ENCODE results near the gene ING2.

ING2 gene

GRCh38 chr4:183499801-183500200 is 5.1 kb upstream of the ING2 start:
- DNase-seq (ENCODE audit: low read depth), result no peak

- no peak for DNase-seq (ENCODE audit: low read depth)
Observed at GRCh38 chr4:183503497-183504063, 1.3 kb upstream of the ING2 start.

- DNase-seq (ENCODE audit: low read depth), result peak; percentile 98
Observed at GRCh38 chr4:183504064-183504929, 561 bp upstream of the ING2 start.

GRCh38 chr4:183505611-183506388 is 942 bp downstream of the ING2 start:
- peak; percentile 74 for DNase-seq (ENCODE audit: low read depth)

- DNase-seq (ENCODE audit: low read depth), result no peak
Observed at GRCh38 chr4:183506389-183506735, 1.5 kb downstream of the ING2 start.

DNA sequence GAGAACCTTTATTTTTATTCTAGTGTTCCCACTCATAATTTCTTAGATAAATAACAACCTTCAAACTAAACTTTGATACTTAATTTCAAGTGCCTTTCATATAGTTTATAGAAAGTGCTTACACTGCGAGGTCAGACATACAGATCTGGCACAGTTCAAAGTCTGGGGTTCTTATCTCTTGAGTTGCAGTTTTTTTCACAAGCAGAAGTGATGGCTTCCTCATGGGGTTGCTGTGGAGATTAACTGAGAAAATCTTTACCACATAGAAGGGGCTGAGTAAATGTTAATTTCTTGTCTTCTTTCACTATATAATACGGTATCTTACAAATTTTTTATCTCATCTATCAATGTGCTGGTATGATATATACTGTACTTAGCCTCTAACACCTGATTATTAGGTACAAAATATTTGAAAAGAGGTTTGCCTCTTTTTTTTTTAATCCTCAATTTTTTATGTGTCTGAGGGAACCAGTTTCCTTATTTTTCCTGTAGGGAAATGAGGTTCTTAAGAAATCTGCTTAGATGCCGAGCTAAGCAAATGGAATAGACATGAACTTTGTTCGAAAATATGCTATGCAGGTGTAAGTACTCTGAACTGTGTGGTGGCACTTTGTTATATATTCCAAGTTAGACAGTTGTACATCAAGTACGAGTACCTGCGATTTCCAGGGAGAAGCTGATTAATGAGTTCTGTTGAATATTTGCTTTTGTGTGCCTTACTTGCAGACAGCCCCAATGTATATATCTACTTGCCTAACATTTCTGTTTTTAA is 3.3 kb downstream of the ING2 start:
- DNase-seq (ENCODE audit: low read depth), result no peak

GRCh38 chr4:183508697-183509335 is 4.0 kb downstream of the ING2 start:
- DNase-seq (ENCODE audit: low read depth), result no peak

- DNase-seq (ENCODE audit: low read depth), result no peak
Observed at GRCh38 chr4:183515411-183515810, 10.6 kb downstream of the ING2 start.

DNA sequence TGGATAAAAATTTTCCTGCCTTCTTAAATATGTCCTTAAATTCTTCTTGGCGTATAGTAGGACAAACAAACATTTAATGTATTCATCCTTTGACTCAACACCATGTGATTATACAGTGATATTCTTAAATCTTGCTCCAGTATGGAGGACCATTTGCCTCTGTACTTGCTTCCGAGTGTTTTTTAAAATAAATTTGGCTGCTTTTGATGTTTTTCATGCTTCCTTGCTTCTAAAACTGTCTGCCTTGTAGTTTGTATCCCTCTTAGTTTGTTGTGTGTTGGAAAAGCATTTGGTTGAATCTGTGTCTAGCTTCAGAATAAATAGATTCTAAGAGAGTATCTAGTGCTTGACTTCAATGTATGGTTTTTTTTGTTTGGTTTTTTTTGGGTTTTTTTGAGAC is 12.3 kb downstream of the ING2 start:
- DNase-seq (ENCODE audit: low read depth), result no peak

GRCh38 chr4:183517781-183518180 is 12.9 kb downstream of the ING2 start:
- DNase-seq (ENCODE audit: low read depth), result no peak

DNA sequence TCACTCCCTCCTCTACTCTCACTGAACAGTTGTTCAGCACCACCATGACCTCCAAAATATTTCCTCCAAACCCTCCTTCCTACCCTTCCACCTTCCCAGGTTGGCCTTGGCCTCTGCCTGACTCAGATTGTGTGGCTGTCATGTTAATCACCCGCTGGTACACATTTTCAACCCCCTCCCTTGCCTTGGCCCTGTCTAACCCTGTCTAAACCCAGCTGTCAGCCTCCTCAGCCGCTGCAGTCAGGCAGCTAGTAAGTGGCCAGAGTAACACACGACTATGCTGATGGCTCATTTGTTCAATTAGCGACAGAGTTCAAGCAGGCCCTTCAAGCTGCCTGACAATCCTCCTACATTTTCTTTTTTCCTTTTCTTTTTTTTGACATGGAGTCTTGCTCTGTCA is 18.0 kb downstream of the ING2 start:
- no peak for DNase-seq (ENCODE audit: low read depth)

GRCh38 chr4:183527326-183527725 is 22.5 kb downstream of the ING2 start:
- no peak for DNase-seq (ENCODE audit: low read depth)

DNA sequence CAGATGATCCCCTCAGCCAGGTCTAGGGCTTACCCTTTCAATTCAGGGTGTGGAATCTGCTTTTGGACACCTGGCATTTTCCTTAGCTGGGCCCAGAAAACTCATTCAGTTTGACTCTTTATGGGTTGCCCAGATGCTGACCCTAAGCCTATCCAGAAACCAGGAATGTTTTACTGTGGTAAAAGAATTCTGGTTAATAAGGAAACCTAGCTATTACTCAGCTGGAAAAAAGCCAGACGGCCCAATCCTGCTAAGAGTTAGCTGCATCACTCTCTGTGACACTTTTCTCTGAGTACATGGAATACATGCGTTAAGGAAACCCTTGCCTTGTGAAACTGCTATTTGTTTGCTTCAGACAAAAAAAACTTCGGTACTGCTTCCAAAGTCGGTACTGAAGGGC is 28.0 kb downstream of the ING2 start:
- DNase-seq (ENCODE audit: low read depth), result no peak

DNA sequence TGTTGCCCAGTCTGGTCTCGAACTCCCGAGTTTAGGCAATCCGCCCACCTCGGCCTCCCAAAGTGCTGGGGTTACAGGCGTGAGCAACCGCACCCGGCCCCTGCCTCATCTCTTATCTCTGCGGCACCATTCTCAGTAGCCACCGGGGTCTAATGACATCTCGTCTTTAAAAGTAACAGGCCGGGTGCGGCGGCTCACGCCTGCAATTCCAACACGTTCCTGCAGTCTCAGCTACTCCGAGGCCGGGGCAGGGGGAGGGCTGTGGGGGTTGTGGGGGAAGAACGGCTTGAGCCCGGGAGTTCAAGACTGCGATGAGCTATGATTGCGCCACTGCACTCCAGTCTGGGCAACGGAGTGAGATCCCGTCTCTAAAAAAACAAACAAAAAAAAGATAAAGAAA is 28.8 kb downstream of the ING2 start:
- no peak for DNase-seq (ENCODE audit: low read depth)

- DNase-seq (ENCODE audit: low read depth), result no peak
Observed at GRCh38 chr4:183540410-183541009, 35.7 kb downstream of the ING2 start.

DNA sequence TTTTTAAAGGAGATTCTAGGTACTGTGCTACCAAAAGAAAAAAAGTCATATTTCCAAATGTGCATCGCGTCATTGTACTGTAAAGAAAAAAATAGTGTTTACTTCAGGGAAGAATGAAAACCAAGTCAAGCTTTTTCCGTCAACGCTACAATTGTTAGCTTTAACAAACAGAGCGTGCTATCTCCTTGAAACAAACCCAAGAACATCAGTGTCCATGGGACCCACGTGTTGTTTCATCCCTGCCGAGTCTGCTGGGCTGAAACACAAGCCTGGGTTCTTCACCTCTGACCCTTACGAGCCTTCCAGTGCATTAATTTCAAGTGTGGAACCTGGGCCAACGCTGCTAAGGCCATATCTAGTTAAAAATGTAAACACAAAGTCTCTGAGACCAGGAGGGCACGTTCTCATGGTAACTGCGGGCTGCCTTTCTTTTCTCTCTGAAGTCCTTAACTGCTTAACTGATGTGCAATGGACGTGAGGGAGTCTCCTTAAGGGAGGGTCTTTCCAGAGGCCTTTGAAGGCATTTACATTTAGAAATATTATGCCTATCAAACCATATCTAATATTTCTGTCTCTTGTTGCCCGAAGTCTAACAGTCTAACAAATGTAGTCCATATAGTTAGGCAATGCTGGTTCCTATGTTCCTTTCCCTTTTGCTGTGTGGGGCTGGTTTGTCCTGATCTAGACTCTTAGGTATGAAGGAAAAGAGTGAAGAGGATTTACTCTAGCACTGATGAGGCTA is 36.3 kb downstream of the ING2 start:
- no peak for DNase-seq (ENCODE audit: low read depth)

DNA sequence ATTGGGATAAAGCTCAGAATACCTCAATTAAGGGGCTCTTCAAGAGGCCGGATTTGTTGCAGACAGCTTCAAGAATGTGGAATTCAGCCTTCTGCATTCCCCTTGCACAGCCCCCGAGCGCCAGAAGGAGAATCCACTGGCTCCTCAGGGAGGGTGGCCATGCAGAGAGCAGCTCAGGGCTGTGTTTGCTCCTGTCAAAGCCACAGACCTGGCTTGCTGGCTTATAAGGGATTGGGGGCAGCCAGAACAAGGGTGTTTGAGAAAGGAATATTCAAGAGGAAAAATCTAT is 36.8 kb downstream of the ING2 start:
- no peak for DNase-seq (ENCODE audit: low read depth)

DNA sequence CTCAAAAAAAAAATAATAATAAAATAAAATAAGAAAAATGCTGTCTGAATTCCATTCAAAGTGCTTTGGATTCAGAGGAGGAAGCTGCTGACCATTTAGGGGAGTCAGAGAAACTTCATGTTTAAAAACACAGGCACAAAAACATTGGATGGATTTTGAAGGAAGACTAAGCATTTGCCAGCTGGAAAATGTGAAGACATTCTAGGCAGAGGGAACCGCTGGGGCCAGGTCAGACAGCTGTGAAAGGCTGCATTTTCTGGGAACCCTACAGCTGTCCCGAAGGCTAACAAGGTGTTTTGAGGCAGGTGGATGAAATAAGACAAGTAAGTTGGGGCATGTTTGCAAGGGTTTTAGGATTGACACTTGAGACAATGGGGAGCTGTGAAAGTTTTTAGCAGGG is 38.6 kb downstream of the ING2 start:
- no peak for DNase-seq (ENCODE audit: low read depth)

- no peak for DNase-seq (ENCODE audit: low read depth)
Observed at GRCh38 chr4:183544109-183544508, 39.3 kb downstream of the ING2 start.

GRCh38 chr4:183546376-183546775 is 41.5 kb downstream of the ING2 start:
- no peak for DNase-seq (ENCODE audit: low read depth)

DNA sequence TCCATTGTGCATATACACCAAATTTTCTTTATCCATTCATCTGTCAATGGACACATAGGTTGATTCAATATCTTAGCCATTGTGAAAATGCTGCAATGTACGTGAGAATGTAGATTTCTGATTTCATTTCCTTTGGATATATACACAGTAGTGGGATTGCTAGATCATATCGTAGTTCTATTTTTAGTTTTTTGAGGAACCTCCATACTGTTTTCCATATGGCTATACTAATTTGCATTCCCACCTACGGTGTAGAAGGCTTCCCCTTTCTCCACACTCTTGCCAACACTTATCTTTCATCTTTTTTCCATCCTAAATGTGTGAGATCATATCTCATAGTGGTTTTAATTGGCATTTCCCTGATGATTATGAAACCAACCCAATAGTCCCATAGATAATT is 43.4 kb downstream of the ING2 start:
- no peak for DNase-seq (ENCODE audit: low read depth)
